ENCODE results near the gene IQCM. TPM values are rescaled to one million over a fixed set of nuclear protein-coding genes. Genes with fewer than 3 reads are reported as not detected.

IQCM gene
- total RNA-seq, 1 donor from 2014 or later: not detected

DNA sequence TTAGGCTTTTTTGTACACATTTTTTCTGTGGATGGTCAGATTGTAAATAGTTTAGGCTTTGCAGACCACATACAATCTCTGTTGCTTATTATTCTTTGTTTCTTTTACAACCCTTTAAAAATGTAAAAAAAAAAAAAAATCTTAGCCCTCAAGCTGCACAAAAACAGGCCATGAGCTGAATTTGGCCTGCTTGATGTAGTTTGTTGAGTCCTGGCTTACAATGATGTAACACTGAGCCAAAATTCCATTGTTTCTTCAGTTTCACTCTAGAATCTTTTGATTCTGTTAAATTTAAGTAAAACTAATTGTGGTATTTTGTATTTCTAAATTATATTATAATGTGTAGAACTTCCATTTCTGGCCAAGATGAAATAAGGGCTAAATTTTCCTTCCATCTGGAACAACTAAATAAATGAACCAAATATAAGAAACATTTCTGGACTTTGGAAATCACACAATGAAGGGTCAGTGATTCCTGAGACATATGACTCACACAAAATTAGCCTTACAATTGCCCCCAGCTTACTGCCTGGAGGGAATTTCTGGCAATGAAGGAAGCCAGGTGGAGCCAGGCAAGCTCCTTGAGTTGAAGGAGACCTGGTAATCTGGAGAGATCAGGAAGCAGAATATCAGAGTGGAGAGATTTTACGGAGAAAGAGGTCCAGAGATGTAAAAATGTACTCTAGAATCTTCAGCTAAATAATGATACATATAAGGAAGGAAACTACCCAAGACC is 29.8 kb downstream of the IQCM start:
- H3K27ac Mint-ChIP-seq (ENCODE audit: unreplicated experiment): no peak overlapping the region
- peaks cover 21% of the 10 kb centered on the region for H3K27me3 Mint-ChIP-seq (ENCODE audit: unreplicated experiment)
- no peaks in the 10 kb centered on the region for H3K9me3 Mint-ChIP-seq (ENCODE audit: unreplicated experiment)
- H3K4me3 Mint-ChIP-seq (ENCODE audit: unreplicated experiment): no peak overlapping the region
- peaks cover 6% of the 10 kb centered on the region for H3K4me1 Mint-ChIP-seq (ENCODE audit: unreplicated experiment)
- H3K36me3 Mint-ChIP-seq (ENCODE audit: unreplicated experiment): no peaks in the 10 kb centered on the region
- DNase-seq (ENCODE audit: extremely low spot score, unreplicated experiment): no peak
- TF ChIP-seq, protein P1, sequence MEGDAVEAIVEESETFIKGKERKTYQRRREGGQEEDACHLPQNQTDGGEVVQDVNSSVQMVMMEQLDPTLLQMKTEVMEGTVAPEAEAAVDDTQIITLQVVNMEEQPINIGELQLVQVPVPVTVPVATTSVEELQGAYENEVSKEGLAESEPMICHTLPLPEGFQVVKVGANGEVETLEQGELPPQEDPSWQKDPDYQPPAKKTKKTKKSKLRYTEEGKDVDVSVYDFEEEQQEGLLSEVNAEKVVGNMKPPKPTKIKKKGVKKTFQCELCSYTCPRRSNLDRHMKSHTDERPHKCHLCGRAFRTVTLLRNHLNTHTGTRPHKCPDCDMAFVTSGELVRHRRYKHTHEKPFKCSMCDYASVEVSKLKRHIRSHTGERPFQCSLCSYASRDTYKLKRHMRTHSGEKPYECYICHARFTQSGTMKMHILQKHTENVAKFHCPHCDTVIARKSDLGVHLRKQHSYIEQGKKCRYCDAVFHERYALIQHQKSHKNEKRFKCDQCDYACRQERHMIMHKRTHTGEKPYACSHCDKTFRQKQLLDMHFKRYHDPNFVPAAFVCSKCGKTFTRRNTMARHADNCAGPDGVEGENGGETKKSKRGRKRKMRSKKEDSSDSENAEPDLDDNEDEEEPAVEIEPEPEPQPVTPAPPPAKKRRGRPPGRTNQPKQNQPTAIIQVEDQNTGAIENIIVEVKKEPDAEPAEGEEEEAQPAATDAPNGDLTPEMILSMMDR (IDR thresholded peaks at IDR 0.05): no peak

DNA sequence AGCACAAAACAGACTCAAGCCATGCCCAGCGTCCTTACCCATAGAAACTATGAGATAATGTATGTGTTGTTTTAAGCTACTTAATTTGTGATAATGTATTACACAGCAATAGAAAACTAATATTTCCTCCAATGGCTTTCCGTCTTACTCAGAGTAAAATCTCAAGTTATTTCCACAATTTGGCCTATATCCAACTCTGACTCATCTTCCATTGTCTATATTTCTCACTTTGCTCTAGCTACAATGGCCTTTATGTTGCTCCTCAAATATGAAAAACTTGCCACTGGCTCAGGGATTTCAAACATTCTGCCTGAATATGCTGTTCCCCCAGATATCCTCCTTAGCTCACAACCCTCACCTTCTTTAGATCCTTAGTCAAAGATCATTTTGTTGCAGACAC is 31.6 kb downstream of the IQCM start:
- Mint-ChIP-seq H3K27me3 (ENCODE audit: unreplicated experiment) (peaks cover 10% of the 10 kb centered on the region), H3K36me3 (ENCODE audit: unreplicated experiment) (no peaks in the 10 kb centered on the region), H3K4me1 (ENCODE audit: unreplicated experiment) (peaks cover 10% of the 10 kb centered on the region), H3K4me3 (ENCODE audit: unreplicated experiment) (no peak overlapping the region), H3K27ac (ENCODE audit: unreplicated experiment) (no peak overlapping the region), H3K9me3 (ENCODE audit: unreplicated experiment) (no peaks in the 10 kb centered on the region)
- TF ChIP-seq, protein P1 (IDR thresholded peaks at IDR 0.05): no peak
- DNase-seq (ENCODE audit: extremely low spot score, unreplicated experiment): no peak

- no peak overlapping the region for H3K4me3 Mint-ChIP-seq (ENCODE audit: unreplicated experiment)
- peaks cover 2% of the 10 kb centered on the region for H3K36me3 Mint-ChIP-seq (ENCODE audit: unreplicated experiment)
- H3K27ac Mint-ChIP-seq (ENCODE audit: unreplicated experiment): no peak overlapping the region
- H3K9me3 Mint-ChIP-seq (ENCODE audit: unreplicated experiment): no peaks in the 10 kb centered on the region
- DNase-seq (ENCODE audit: extremely low spot score, unreplicated experiment): no peak
- peaks cover 7% of the 10 kb centered on the region for H3K27me3 Mint-ChIP-seq (ENCODE audit: unreplicated experiment)
- peaks cover 10% of the 10 kb centered on the region for H3K4me1 Mint-ChIP-seq (ENCODE audit: unreplicated experiment)
- TF ChIP-seq, protein P1 (IDR thresholded peaks at IDR 0.05): no peak
Measured at GRCh38 chr4:149781150-149781549, 34.5 kb downstream of the IQCM start.

- Mint-ChIP-seq H3K4me1 (ENCODE audit: unreplicated experiment) (peaks cover 4% of the 10 kb centered on the region), H3K9me3 (ENCODE audit: unreplicated experiment) (peaks cover 4% of the 10 kb centered on the region), H3K36me3 (ENCODE audit: unreplicated experiment) (no peaks in the 10 kb centered on the region), H3K27ac (ENCODE audit: unreplicated experiment) (no peak overlapping the region), H3K27me3 (ENCODE audit: unreplicated experiment) (peaks cover 22% of the 10 kb centered on the region), H3K4me3 (ENCODE audit: unreplicated experiment) (no peak overlapping the region)
- TF ChIP-seq, protein P1 (IDR thresholded peaks at IDR 0.05): no peak
- no peak for DNase-seq (ENCODE audit: extremely low spot score, unreplicated experiment)
Measured at GRCh38 chr4:149768477-149768876, 47.2 kb downstream of the IQCM start.

GRCh38 chr4:149766135-149766534 is 49.5 kb downstream of the IQCM start:
- Mint-ChIP-seq H3K27ac (ENCODE audit: unreplicated experiment) (no peak overlapping the region), H3K4me3 (ENCODE audit: unreplicated experiment) (no peak overlapping the region)

More at GRCh38 chr4:149766135-149766534, 49.5 kb downstream of the IQCM start:
- no peak for DNase-seq (ENCODE audit: extremely low spot score, unreplicated experiment)
- peaks cover 4% of the 10 kb centered on the region for H3K4me1 Mint-ChIP-seq (ENCODE audit: unreplicated experiment)
- TF ChIP-seq, protein P1 (IDR thresholded peaks at IDR 0.05): no peak
- H3K27me3 Mint-ChIP-seq (ENCODE audit: unreplicated experiment): peaks cover 11% of the 10 kb centered on the region
- no peaks in the 10 kb centered on the region for H3K36me3 Mint-ChIP-seq (ENCODE audit: unreplicated experiment)
- H3K9me3 Mint-ChIP-seq (ENCODE audit: unreplicated experiment): peaks cover 4% of the 10 kb centered on the region

Measured in osteocyte (in vitro differentiated cells).